GM21528 (cell line): ENCODE results near the gene SRSF1.

Experiments
- ATAC-seq: cut with Tn5 transposase; IDR thresholded peaks from one replicate; pipeline ENCODE4 v1.9.1; 2021; ENCODE audit warnings: mild to moderate bottlenecking, moderate library complexity; ENCODE audit not compliant: unreplicated experiment, low FRiP score

Gene SRSF1

GRCh38 chr17:58019521-58019920, 12.5 kb upstream of the SRSF1 start:
- ATAC-seq: no peak

GRCh38 chr17:58019039-58019438, 12.0 kb upstream of the SRSF1 start:
- ATAC-seq: no peak

GRCh38 chr17:58010067-58010799, 3.2 kb upstream of the SRSF1 start:
- no peak for ATAC-seq

- ATAC-seq: peak; percentile 26
Observed at GRCh38 chr17:58007781-58008706, 998 bp upstream of the SRSF1 start.

GRCh38 chr17:58006560-58006923, 504 bp downstream of the SRSF1 start:
- peak; percentile 6 for ATAC-seq

GRCh38 chr17:58005728-58006559, 1.1 kb downstream of the SRSF1 start:
- ATAC-seq: no peak

- ATAC-seq: no peak
Observed at GRCh38 chr17:58005031-58005727, 1.9 kb downstream of the SRSF1 start.

- ATAC-seq: no peak
Observed at GRCh38 chr17:58004060-58004459, 3.0 kb downstream of the SRSF1 start.

- no peak for ATAC-seq
Observed at GRCh38 chr17:58002973-58003372, 4.1 kb downstream of the SRSF1 start.

- no peak for ATAC-seq
Observed at GRCh38 chr17:58002154-58002948, 4.7 kb downstream of the SRSF1 start.

GRCh38 chr17:58001461-58002124, 5.5 kb downstream of the SRSF1 start:
- no peak for ATAC-seq

- no peak for ATAC-seq
Observed at GRCh38 chr17:57999496-58000017, 7.5 kb downstream of the SRSF1 start.

- ATAC-seq: no peak
Observed at GRCh38 chr17:57999010-57999495, 8.0 kb downstream of the SRSF1 start.

GRCh38 chr17:57997085-57997809, 9.8 kb downstream of the SRSF1 start:
- ATAC-seq: no peak

GRCh38 chr17:57995076-57995956, 11.7 kb downstream of the SRSF1 start:
- peak; percentile 46 for ATAC-seq

GRCh38 chr17:57994436-57994835, 12.6 kb downstream of the SRSF1 start:
- ATAC-seq: no peak
